NCI-H2196 treated with DMSO at 0.1 percent for 48 hours (cell line): ENCODE results near the gene PAPSS1.

ENCODE experiments used
- DNase-seq: peaks from one replicate; lab custom pipeline; 2025; ENCODE audit not compliant: unreplicated experiment; lab: John Stamatoyannopoulos, UW

PAPSS1 gene

GRCh38 chr4:107570952-107571351 lies 149.1 kb downstream of the PAPSS1 start:
- no peak for DNase-seq

DNA sequence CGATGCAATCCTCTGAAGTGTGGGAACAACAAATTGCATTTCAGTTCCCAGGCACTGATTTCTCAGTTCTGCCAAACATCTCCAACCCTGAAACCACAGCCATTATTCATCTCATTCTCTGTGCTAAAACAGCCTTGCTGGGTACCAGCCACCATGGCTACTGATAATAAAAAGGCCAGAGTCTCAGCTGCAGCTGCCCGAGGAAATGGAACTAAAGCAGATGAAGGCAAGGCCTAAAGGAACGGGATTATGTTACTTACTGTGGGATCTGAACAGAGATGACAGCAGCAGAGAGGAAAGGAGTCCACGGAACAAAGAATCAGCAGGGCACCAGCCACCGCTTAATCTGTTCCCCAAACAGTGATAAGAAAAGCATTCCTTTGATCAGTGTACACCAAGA lies 155.7 kb downstream of the PAPSS1 start:
- DNase-seq = no peak
